ENCODE measurements around the gene DNAJC11.
"Not testable (repeated sequence)": the region's sequence is repeated elsewhere in the genome, so short reads cannot be mapped to it uniquely, and the experiment has no call there.

DNAJC11 gene, protein sequence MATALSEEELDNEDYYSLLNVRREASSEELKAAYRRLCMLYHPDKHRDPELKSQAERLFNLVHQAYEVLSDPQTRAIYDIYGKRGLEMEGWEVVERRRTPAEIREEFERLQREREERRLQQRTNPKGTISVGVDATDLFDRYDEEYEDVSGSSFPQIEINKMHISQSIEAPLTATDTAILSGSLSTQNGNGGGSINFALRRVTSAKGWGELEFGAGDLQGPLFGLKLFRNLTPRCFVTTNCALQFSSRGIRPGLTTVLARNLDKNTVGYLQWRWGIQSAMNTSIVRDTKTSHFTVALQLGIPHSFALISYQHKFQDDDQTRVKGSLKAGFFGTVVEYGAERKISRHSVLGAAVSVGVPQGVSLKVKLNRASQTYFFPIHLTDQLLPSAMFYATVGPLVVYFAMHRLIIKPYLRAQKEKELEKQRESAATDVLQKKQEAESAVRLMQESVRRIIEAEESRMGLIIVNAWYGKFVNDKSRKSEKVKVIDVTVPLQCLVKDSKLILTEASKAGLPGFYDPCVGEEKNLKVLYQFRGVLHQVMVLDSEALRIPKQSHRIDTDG

GRCh38 chr1:6701437-6702153 is at the start of gene DNAJC11:
TSS of gene DNAJC11 (minus strand) at chr1:6701816. CDS start at chr1:6701800, 16 bp downstream.
- DNase-seq, result peak; percentile 92

GRCh38 chr1:6750490-6750889 is 48.9 kb upstream of the DNAJC11 start:
- no peak for DNase-seq

GRCh38 chr1:6747674-6748073 is 46.1 kb upstream of the DNAJC11 start:
- DNase-seq, result no peak

- DNase-seq, result peak; percentile 55
Observed at GRCh38 chr1:6745073-6745472, 43.5 kb upstream of the DNAJC11 start.

DNA sequence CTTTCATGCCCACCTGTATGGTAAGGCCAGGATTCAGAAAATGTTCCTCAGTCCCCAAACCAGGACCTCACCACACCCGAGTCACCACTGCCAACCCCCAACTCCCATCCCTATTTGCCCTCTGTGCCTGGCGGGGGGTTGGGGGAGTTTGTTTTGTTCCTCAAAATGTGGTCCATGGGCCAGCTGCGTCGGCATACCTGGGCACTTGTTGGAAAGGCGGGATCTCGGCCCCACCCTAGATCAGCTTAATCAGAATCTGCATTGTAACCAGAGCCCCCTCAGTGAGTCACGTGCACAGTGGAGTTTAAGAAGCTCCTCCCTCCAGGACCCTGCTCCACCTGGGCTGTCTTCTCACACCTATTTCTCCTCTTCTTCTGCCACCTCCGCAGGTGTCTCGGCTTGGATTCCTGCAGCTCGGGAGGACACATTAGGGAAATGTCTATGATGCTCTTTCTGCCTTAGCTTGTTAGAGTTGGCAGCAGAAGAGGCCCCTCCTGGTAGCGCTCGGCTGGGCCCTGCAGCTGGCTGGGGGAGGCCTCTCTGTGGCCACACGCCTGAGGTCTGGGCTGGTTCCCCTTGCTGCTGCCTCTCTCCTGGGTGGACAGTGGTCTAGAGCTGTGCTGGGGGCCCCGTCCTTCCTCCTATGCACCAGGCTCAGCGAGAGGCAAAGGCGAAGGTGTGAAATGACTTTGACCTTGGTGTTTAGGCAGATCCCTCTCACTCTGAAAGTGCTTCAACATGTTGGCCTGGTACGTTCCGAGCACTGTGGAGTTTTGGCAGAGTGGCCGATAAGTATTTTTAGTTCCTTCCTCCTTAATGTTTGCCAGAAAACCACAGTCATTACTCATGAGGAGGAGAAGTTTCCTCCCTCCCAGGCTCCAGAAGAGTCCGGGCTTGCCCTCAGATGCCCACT is 41.8 kb upstream of the DNAJC11 start:
- DNase-seq, result peak; percentile 40

DNA sequence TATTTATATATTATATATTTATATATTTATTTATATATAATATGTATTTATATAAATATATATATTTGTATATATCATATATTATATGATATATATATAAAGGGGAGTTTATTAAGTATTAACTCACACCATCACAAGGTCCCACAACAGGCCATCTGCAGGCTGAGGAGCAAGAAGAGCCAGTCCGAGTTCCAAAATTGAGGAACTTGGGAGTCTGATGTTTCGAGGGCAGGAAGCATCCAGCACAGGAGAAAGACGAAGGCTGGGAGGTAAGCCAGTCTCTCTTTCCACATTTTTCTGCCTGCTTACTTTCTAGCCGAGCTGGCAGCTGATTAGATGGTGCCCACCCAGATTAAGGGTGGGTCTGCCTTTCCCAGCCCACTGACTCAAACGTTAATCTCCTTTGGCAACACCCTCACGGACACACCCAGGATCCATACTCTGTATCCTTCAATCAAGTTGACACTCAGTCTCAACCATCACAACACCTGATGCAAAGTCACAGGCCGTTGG is 41.1 kb upstream of the DNAJC11 start:
- not testable (repeated sequence) for DNase-seq

- no peak for DNase-seq
Observed at GRCh38 chr1:6738987-6739676, 37.5 kb upstream of the DNAJC11 start.

GRCh38 chr1:6732942-6733341 is 31.3 kb upstream of the DNAJC11 start:
- DNase-seq, result no peak

DNA sequence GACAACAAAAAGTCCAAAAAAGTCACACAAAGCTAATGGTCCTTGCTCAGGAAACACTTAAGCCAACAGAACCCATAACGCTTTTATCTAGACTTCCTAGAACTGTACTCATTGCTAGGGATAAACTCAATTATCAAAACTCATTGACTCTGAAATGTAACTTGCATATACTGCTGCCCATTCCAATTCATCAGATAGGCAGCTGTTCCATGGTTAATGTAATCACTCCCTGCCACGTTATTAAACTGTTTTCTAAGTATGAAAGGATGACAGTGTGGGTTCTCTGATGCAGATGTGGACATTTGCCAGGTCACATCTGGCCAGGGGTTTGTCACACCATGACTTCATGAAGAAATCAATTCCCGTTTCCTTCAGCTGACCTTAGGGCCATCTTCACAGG is 30.3 kb upstream of the DNAJC11 start:
- DNase-seq, result no peak

- DNase-seq, result no peak
Observed at GRCh38 chr1:6730880-6731279, 29.3 kb upstream of the DNAJC11 start.

DNA sequence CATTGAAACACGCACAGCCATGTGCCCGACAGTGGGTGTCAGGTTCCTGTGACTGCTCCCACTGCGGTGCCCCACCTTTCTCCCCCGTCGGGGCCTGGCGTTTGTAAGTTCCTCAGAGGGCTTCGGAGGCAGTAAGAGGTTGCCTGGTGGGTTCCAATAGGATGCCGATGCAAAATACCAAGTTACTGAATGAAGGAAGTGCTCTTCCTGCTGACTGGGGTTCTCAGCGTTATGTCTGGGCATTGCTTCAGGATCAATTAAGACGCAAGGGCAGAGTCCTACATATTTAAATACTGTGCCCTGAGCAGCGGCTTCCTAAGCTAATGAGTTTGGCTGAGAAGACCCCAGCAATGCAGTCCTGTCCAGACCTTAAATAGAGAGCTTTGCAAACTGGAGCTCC is 28.9 kb upstream of the DNAJC11 start:
- DNase-seq, result no peak

DNA sequence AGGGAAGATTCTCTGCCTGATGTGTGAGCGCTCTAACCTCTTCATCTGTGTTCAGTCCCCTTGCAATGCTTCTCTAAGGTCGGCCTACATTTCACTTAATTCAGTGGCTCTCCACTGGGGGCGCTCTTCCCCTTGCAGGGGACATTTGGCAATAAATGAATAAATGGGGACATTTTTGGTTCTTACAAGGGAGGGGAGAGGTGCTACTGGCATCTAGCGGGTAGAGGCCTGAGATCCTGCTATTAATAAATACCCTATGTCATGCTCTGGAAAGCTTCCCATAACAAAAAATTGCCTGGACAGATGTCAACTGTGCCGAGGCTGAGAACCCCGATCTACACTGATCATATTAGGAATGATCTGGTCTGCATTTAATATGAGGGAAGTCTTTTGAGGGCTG is 25.9 kb upstream of the DNAJC11 start:
- DNase-seq, result peak; percentile 77

GRCh38 chr1:6726253-6726652 is 24.6 kb upstream of the DNAJC11 start:
- DNase-seq, result no peak

DNA sequence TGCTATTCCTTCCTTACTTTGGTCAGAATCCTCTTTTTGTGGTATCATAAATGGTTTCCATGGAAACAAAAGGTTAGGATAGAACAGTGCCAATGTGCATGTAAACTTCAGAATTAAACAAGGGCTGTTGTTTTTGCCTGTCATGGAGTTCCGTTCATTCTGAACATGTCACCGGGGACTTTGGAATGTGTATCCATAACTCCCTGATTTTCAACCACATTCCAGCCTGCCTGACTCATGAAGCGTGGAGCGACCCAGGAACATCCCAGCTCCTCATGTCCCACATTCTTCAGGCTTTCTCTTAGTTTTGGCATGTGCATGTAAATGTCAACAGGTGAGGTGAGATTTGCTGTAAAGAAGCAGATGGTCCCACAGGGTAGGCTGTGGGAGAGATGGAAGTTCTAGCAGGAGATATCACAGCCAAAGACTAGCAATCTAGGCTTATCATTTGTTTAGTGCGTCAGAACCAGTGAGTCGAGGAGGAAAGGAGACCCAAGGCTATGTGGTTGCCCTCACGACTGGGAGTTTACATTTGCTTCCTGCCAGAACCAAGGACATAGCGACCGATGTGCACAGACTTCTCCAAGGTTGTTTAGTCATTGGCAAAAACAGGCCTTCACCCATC is 23.0 kb upstream of the DNAJC11 start:
- no peak for DNase-seq

DNA sequence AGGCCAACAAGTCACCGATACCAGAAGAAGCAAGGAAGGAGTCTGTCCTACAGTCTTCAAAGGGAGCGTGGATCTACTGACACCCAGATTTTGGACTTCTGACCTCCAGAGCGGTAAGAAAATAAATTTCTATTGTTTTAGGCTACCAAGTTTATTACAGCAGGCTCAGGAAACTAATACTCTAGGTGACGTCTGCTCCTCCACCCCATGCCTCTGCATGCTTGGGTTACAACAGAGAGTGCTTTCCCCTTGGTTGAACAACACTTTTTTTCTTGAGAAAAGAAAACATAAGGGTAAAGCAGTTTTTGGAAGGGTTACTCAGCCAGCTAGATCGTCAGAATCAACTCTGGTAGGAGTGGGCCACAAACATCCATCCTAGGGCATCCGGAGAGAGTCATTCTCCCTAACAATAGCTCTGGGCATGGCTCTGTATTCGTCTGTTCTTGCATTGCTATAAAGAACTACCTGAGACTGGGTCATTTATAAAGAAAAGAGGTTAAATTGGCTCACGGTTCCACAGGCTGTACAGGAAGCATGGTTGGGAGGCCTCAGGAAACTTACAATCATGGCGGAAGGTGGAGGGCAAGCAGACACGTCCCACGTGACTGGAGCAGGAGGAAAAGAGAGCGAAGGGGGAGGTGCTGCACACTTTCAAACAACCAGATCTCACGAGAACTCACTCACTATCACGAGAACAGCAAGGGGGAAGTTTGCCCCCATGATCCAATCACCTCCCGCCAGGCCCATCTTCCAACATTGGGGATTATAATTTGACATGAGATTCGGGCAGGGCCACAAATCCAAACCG is 22.2 kb upstream of the DNAJC11 start:
- DNase-seq, result no peak

DNA sequence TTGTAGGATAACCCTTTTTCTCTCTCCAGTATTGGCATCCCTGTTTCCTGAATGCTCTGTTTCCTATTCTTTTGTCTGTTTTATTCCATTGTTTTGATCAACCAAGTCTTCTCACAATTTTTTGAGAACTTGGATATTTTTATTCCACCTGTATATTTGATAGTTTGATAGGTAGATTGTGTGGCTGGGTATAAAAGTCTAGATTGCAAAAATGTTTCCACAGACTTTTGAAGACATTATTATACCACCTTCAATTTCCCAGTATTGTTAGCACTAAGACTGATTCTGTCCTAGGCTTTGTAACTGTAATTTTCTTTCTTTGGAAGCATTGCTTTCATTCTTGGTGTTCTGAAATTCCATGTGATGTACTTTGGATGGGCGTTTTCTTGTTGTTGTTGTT is 9.6 kb upstream of the DNAJC11 start:
- DNase-seq, result no peak

DNA sequence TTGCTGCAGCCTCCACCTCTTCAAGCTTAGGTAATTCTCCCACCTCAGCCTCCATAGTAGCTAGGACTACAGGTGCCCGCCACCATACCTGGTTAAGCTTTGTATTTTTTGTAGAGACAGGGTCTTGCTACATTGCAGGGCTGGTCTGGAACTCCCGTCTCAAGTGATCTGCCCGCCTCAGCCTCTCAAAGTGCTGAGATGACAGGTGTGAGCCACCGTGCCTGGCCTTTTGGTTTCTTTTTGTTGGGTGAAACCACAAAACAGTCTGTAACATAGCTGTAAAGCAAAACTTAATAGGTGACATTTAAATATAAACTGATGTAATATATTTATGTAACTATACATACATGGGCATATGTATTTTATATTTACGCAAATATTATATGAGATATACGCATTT is 3.1 kb upstream of the DNAJC11 start:
- no peak for DNase-seq

DNA sequence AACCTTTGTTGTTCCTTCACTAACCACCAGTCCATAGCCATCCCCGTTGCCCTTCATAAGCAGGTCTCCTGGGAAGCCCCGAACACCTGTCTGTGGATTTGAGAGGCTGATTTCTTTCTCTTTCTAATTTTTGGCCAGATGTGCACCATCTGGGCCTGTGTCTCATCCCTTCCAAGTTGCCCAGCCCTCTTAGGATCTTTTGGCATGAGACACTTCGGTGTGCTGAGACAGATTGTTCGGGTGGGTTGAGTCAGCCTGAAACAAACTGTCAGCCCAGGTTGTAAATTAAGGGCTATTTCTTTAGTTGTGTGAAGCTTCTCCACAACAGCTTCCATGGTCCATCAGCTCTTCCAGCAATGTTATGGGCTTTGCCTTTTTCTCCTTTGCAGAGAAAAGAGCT is 1.4 kb upstream of the DNAJC11 start:
- no peak for DNase-seq

GRCh38 chr1:6700853-6701436 is 671 bp downstream of the DNAJC11 start:
- no peak for DNase-seq

- DNase-seq, result not testable (repeated sequence)
Observed at GRCh38 chr1:6699915-6700314, 1.7 kb downstream of the DNAJC11 start.

Data from stimulated activated CD4-positive, alpha-beta T cell treated with anti-CD3 and anti-CD28 coated beads, Interleukin-15, amount 100 ng/mL, for 24 hours (primary cell).